ENCODE measurements around the gene HYOU1.
"Not testable (repeated sequence)": the region's sequence is repeated elsewhere in the genome, so short reads cannot be mapped to it uniquely, and the experiment has no call there.

The HYOU1 gene

DNA sequence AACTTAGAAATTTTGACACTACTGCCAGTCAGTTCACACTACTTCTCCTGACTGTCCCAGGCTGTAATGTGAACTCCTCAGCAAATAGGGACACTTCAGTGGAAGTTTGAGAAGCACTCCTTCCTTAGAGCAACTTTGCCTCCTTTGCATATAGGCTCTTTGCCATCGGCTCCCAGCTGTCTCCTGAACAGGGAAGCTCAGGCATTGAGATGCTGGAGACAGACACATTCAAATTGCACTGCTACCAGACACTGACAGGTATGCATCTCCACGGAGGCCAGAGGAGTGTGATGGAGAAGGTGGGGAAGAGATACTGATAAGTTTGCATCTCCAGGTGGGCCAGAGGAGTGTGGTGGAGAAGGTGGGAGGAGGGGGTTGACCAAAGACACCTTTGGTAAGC, 37.0 kb downstream of the HYOU1 start:
- no peak for DNase-seq (ENCODE audit: low spot score)

DNA sequence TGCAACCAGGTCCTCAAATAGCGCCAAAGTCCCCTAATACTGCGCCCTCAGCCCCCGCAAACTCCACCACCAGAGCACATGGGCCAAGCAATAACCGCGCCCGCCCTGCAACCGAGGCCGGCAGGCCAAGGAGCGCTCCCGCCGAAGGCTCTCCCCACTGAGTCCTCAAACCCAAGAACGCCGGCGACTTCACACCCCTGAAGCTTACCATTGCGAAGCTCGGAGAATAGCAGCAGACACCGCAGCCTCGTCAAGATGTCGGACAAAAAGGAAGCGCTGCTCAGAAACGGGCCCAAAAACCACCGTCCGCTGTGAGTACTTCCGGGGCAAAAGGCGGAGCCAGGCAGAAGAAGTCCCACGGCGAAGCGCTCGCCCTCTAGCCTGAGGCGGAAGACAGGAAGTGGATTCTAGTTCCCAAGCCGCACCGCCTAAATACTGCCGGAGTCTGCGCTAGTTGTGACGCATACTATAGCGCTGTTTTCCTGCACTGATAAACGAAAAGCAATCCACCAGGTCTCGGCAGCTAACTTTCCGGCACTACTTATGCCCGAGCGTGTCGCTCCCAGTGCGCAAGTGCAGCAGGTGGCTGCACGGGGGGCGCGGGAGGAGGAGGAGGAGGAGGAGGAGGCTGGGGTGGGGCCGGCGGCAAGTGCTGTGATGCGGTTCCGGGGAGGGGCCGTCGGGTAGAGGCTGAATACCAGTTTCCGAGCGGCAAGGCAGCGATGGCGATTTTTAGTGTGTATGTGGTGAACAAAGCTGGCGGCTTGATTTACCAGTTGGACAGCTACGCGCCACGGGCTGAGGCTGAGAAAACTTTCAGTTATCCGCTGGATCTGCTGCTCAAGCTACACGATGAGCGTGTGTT, 38.7 kb downstream of the HYOU1 start, which contains the start of the genes RPS25 and TRAPPC4:
Gene RPS25 (minus strand): TSS at position 270 of the 865 bp plus-strand sequence. CDS start 59 bp downstream, at position 211.
Gene TRAPPC4 (plus strand): TSS at position 693 of the 865 bp plus-strand sequence. CDS start 30 bp downstream, at position 723.
- DNase-seq (ENCODE audit: low spot score), result peak; percentile 95

DNA sequence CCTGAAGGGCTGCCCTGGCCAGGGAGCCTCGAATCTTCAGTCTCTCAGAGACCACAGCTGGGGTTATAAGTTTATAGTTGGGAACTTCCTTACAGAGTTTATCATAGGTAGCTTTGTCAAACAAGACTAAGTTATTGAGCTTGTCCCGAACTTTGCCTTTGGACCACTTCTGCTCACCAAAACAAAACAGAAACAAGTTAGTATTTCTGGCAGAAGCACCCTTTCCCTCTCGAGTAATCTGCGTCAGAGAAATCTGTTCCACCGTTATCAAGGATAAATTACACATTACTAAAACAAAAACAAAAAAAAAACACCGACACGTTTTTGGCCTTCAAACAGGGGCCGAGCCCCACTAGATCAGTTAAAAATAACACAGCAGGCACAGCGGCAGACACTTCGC, 39.6 kb downstream of the HYOU1 start:
- DNase-seq (ENCODE audit: low spot score), result not testable (repeated sequence)

DNA sequence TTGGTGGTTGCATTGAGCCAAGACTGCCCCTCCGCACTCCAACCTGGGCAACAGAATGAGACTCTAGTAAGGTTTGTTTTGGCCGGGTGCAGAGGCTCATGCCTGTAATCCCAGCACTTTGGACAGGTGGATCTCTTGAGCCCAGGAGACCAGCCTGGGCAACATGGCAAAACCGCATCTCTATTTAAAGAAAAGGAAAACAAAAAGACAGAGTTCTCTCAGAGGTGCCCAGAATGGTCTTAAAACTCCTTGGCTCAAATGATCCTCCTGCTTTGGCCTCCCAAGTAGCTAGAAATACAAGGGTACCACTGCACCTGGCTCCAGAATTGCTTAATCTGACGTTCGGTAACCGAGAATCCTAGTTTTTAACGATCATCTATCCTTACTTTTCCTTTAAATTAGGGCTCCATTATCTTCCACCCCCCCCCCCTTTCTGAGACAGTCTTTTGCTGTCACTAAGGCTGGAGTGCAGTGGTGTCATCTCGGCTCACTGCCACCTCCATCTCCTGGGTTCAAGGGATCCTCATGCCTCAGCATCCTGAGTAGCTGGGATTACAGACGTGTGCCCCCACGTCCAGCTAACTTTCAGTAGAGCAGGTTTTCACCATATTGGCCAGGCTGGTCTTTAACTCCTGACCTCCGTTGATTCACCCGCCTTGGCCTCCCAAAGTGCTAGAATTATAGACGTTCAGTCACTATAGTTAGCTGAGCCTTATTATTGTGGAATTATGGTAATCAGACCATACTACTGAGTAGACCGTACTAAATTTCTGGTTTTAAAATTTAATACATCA, 40.6 kb downstream of the HYOU1 start:
- DNase-seq (ENCODE audit: low spot score), result no peak

DNA sequence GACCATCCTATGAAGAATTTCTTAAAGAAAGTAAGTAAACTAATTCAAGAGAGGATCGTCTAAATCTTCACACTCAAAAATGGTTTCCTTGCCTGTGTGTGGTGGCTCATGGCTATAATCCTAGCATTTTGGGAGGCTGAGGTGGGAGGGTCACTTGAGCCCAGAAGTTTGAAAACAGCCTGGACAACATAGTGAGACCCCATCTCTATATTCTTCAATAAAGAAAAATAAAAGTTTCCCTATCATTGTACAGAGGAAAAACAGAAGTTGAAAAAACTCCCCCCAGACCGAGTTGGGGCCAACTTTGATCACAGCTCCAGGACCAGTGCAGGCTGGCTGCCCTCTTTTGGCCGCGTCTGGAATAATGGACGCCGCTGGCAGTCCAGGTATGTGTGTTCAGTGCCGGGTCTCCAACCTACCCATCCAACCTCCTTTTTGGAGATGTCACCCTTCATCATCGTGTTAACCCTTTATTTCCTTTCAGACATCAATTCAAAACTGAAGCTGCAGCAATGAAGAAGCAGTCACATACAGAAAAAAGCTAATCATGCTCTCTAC, 41.9 kb downstream of the HYOU1 start:
- DNase-seq (ENCODE audit: low spot score), result no peak

DNA sequence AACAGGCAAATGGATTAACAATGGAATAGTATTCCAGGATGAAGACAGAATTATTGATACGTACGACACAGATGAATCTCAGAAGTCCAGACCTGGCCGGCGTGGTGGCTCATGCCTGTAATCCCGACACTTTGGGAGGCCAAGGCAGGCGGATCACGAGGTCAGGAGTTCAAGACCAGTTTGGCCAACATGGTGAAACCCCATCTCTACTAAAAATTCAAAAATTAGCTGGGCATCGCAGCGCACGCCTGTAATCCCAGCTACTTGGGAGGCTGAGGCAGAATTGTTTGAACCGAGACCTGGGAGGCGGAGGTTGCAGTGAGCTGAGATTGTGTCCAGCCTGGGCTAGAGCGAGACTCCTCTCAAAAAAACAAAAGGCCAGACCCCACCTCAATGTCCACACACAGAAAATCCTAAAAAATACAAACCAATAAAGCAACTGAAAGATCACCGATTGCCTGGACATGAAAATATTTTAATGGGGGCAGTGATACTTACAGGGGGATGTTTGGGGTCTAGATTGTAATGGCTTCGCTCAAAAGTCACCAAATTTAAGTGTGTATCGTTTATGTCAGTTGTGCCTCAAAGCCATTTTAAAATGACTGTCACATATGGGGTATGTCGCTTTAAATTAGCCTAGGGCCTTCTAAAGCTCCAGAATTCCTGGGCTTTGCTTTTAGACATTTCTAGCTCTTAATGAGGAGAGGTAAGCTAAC, 42.6 kb downstream of the HYOU1 start:
- no peak for DNase-seq (ENCODE audit: low spot score)

DNA sequence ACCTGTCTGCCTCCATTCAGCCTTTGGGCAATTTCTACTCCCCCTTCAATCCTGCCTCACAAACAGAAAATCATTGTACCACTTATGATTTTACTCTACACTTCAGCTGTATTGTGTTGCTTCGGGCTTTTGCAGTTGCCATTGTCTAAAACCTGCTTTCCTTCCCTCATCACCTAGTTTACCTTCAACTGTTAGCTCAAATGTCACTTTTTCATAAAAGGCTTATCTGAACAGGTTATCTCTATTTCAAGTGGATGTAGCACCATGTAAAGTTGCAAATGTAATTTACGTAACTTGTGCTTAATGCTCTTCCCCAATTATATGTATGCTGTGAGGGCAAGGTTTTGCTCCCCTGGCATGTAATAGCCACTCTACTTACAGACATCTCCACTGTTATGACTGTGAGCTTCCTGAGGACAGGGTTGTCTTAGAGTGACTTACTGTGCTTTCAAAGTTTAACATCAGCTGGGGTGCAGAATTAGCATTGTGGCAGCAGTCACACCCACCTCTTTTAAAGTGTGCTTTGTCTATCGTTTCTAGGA, 44.3 kb downstream of the HYOU1 start:
- no peak for DNase-seq (ENCODE audit: low spot score)

DNA sequence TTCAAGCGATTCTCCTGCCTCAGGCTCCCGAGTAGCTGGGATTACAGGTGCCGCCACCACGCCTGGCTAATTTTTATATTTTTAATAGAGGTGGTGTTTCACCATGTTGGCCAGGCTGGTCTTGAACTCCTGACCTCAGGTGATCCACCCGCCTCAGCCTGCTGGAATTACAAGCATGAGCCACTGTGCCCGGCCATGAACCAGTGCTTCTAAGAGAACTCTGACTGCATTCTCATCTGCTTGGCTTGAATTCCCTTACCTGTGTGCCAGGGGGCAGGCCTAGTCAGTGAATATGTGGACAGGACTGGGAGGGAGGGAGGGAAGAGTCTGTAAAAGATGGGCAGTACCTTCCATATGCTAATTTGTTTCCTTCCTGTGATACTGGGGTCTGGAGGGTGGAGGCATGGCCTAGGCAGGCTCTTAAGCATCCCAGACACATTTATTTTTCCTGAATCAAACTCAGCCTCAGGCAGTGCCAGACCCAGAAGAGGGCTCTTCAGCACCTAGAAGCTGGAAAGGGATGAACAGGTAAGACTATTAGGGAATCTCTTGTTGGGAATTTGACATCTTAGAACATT, 45.4 kb downstream of the HYOU1 start:
- no peak for DNase-seq (ENCODE audit: low spot score)

DNA sequence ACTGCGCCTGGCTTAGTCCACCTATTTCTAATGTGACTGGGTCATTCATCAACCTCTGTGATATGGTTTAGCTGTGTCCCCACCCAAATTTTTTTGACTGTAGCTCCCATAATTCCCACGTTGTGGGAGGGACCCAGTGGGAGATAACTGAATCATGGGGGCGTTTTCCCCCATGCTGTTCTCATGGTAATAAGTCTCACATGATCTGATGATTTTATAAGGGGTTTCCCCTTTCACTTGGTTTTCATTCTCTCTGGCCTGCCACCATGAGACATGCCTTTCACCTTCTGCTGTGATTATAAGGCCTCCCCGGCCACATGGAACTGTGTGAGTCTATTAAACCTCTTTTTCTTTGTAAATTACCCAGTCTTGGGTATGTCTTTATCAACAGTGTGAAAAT, 50.3 kb downstream of the HYOU1 start:
- DNase-seq (ENCODE audit: low spot score), result no peak

DNA sequence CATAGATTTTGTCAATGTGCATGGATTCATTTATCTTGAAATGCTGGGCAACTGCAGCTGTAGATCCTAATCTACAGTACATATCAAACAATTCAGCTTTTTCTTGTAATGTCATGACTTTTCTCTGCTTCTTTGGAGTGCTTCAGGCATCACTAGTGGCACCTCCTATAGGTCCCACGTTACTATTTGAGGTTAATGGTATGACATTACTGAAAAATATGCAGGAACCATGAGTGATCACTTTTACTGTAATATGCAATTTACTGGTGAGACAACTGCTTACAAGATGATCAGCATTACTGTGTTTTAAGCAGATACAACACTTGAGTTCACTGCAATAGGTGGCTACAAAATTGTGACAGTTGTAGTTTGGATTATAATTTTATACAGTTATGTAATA, 56.1 kb downstream of the HYOU1 start:
- DNase-seq (ENCODE audit: low spot score), result no peak

DNA sequence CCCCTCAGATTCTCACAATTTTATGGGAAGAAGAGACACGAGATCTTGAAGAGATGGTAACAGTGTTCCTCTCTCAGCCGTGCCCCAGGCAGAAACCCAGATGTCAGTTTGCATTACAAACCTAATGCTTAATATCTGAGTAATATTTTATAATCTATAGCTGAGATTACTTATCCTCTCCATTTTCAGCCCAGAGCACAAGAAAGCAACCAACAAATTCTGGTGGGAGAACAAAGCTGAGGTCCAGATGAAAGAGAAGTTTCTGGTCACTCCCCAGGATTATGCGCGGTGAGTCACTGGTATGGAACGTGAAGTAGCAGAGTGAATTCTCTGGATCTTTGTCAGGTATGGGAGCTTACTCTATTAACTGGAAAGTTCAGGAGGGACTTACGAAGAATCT, 58.2 kb downstream of the HYOU1 start:
- DNase-seq (ENCODE audit: low spot score), result no peak

DNA sequence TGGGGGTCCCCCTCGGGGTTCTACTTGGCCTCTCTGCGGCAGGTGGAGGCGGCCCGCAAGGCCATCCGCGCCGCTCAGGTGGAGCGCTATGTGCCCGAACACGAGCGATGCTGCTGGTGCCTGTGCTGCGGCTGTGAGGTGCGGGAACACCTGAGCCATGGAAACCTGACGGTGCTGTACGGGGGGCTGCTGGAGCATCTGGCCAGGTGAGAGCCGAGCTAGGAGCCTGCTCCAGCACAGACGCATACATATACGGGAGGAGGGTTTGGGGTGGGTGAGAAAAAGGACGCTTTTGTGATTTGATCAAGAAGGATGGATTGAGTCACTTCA, 58.7 kb downstream of the HYOU1 start:
- no peak for DNase-seq (ENCODE audit: low spot score)

DNA sequence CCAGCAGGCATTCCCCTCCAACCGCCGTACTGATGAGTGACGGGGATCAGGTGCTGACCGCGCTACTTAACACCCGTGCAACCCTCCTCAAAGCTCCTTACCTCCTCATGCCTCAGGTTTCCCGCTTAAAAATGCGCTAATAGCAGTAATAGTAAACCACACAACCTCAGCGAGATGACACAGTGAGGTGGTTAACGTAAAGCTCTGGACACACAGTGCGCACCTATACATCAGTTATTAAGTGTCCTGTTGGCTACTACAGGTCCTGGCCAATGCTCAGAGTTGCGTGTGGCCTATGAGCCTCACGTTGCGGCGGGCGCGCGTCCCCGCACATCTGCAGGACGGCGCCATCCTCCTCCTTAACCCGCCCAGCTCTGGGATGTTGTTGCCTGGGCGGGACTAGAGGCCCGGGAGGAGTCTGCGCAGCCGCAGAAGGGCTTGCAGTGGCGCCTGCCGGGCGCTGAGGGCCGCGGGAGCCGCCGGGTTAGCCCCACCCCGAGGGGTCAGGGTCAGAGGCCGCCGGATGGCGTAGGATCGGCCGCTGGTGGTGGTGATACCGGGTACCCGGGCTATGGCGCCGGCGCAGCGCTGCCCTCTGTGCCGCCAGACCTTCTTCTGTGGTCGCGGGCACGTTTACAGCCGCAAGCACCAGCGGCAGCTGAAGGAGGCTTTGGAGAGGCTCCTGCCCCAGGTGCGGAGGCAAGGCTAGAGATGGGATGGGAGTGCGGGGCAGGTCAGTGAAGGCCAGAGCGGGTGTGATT, 59.2 kb downstream of the HYOU1 start, which contains the start of gene CENATAC:
Gene CENATAC (plus strand): TSS at position 512 of the 761 bp plus-strand sequence. CDS start 60 bp downstream, at position 572.
- peak; percentile 95 for DNase-seq (ENCODE audit: low spot score)

DNA sequence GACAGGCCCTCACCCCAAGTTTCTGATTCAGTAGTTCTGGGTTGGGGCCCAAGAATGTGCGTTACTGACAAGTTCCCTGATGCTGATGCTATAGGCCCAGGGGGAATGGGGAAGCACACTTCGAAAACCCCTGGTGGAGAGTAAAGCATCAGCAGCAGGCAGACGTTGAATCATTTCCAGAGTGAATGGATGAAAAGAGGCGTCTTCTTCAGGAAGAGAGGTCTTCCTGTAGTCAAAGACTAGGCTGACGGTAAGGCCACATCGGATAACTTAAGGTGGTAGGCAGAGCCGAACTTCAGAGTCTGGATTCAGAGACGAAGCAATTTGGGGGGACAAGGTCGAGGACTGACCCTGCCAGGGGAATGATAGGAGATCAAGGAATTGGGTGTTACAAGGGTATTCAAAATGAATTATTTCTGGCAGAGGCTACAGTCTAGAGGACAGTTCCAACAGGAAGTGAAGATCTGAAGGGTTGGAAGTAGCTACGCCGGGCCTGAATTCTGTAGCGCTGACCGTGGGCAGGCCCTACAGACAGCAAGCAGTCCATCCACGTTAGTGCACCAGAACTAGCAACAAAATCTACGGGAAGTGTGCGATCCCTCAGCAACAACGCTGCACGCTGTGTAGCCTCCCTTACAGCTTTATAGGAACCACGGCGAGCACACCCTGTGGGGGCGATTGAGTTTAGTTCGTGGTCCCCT, 59.9 kb downstream of the HYOU1 start:
- DNase-seq (ENCODE audit: low spot score), result peak; percentile 35
